Neural cell (in vitro differentiated cells): Measurements from ENCODE around the gene HRAS.

Source experiments
- CTCF ChIP-seq: fragments of 450-650 bp; IDR thresholded peaks from 2 replicates; pipeline ENCODE4 v1.5.1; 2014; ENCODE audit warnings: antibody characterized with exemption, mild to moderate bottlenecking, moderate library complexity; ENCODE audit not compliant: poor library complexity, severe bottlenecking
- POLR2AphosphoS5 ChIP-seq: IDR thresholded peaks from 2 replicates; pipeline ENCODE4 v1.6.1; 2012

GRCh38 chr11:499201-500076 lies 35.9 kb downstream of the HRAS start:
- TF ChIP-seq CTCF (no peak), POLR2AphosphoS5 (no peak)
